NCI-H2196 (cell line): ENCODE measurements around the gene SLC50A1.

ENCODE experiments used
- DNase-seq: peaks from one replicate; lab custom pipeline; 2025; ENCODE audit not compliant: unreplicated experiment; lab: John Stamatoyannopoulos, UW

SLC50A1 gene

DNA sequence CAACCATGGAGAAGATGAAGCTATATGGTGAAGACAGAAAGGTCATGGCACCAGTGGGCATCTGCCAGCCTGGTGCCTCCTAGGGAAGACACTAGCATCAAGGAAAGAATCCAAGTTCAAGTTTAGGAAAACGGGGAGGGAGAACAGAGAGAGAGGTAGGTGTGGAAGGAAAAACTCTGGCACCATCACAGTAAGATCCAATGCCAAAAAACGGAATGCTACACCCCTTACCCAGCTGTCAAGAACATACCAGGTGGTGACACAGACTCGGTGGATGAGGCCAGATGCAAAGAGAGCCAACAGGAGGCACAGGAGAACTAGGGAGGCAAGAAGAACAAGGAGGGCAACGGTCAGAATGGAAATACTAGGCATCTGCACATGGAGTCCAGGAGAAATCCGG is 33.9 kb downstream of the SLC50A1 start:
- DNase-seq: no peak

GRCh38 chr1:155170101-155170785 is 34.6 kb downstream of the SLC50A1 start:
- DNase-seq: no peak

DNA sequence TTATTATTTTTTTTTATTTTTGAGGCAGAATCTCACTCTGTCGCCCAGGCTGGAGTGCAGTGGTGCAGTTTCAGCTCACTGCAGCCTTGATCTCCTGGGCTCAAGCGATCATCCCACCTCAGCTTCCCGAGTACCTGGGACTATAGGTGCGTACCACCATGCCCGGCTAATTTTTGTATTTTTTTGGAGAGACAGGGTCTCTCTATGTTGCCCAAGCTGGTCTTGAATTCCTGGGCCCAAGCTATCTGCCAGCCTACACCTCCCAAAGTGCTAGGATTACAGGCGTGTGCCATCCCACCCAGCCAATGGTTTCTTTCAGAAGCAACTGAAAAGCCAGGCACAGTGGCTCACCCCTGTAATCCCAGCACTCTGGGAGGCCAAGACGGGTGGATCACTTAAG is 35.2 kb downstream of the SLC50A1 start:
- DNase-seq: no peak

GRCh38 chr1:155171836-155172731 is 36.4 kb downstream of the SLC50A1 start:
- no peak for DNase-seq

DNA sequence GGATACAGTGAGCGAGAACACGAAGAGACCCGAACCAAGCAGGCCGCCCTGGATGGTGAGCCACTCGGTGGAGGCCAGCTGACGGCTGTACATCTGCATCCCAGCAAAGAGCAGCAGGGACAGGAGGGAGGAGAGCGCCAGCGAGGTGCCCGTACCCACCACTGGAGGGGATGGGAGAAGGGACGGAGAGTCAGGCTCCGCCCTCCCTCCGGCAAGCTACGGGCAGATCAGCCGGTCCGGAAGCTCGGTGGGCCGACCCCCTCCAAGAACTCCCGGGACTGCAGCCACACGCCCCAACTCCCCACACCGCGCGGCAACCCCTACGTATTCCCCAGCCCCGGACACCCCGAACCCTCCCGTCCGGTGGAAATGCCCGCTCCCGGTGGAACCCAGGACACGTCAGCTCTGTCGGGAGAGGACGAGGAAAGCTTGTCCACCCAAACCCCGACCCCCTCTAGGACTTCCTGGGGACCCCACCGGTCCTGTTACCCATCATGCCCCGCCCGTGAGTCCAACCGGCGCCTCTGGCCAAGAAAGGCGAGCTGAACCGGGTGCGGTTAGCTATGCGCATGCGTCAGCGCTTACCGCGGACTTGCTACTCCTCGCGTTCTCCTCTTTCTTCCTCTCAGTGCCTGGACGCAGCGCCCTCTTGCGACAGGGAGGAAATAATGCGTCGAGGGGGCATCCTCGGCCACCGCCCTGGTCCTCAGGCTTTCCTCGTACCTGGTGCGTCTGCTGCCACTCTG is 37.3 kb downstream of the SLC50A1 start, which contains the start of gene KRTCAP2:
Gene KRTCAP2, minus strand, starts transcription at position 573 of the 746 bp plus-strand sequence. Its CDS starts 80 bp downstream, at position 493.
- DNase-seq: peak; percentile 96

DNA sequence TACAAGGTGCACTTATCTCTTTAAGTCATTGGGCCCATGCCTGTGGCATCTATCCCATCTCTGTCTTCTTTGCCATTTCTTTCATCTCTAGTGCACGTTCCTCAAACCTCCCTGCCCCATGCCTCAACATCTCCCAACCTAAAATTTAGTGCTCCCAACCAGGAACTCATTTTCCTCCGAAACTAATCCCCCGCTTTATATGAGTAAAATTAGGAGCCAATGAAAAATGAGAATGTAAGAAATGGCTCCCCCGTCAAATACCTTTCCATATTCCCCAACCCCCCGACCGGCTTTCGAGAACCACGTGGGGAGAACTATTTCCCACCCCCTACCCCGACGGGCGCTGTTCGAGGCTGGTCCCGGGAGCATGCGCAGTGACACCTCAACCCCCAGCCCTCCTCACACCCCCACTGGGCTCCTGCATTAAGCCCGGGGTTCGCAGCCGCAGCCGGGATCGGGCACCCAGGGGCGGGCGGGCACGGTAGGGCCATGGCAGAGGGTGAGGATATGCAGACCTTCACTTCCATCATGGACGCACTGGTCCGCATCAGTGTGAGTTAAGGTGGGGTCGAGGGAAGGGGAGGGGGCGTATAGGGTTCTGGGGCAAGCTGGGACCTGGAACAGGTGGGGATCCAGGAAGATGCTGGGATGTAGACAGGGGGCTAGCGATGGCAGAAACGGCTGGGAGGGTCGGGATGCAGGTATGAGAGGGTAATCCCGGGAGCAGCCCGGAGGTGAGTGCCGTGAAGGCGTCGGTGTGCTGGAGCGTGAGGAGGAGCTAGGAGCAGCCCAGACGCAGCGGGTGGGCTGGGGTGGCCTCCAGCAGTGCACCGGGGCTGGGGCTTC is 38.0 kb downstream of the SLC50A1 start, which contains the start of gene TRIM46:
Gene TRIM46, plus strand, starts transcription at position 372 of the 846 bp plus-strand sequence. Its CDS starts 118 bp downstream, at position 490.
- peak; percentile 66 for DNase-seq

GRCh38 chr1:155174324-155175280 is 39.0 kb downstream of the SLC50A1 start:
- DNase-seq: peak; percentile 61

GRCh38 chr1:155175281-155175926 is 39.8 kb downstream of the SLC50A1 start:
- no peak for DNase-seq

DNA sequence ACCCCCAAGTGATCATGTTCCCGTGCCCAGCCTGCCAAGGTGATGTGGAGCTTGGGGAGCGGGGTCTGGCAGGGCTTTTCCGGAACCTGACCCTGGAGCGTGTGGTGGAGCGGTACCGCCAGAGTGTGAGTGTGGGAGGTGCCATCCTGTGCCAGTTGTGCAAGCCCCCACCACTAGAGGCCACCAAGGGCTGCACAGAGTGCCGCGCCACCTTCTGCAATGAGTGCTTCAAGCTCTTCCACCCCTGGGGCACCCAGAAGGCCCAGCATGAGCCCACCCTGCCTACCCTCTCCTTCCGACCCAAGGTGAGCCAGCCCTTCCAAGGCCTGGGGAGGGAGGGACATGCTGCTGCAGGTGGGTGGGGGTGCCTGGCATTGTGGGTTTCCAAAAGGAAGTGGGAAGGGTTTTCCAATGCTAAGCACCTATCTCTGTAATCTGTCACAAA is 40.3 kb downstream of the SLC50A1 start:
- DNase-seq: no peak

- DNase-seq: peak; percentile 88
These were observed 41.0 kb downstream of the SLC50A1 start for GRCh38 chr1:155176544-155177071.

DNA sequence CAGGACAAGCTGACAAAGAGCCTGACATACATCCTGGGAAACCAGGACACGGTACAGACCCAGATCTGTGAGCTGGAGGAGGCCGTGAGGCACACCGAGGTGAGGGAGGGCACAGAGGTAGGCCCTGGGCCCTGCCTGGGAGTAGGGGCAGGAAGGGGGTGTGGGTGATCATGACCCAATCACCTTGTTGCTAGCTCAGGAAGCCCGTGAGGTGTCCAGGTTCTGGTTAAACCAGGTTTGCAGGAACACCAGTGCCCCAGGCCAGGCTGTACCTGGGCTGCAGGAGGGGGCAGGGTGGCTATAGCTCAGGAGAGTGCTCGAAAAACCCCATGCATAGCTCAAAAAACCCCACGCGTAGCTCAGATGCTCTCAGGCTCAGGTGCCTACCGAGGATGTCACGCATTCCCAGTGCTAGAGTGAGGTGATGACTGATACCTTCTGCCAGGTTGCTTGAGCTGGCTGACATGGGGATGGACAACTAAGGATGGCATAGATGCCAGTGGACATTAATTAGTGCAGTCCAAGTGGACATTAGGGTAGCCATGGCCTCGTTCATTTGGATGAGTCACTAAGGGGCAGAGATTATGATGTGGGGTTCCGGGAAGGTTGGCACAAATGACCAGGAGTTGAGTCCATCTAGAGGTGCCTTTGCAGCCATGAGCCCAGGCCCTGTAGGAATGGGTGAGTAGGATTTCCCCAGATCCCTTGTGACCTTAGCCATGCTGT is 41.7 kb downstream of the SLC50A1 start:
- no peak for DNase-seq

GRCh38 chr1:155177918-155178281 is 42.2 kb downstream of the SLC50A1 start:
- no peak for DNase-seq

- no peak for DNase-seq
These were observed 42.9 kb downstream of the SLC50A1 start for GRCh38 chr1:155178441-155179111.

- no peak for DNase-seq
These were observed 43.7 kb downstream of the SLC50A1 start for GRCh38 chr1:155179112-155180031.

DNA sequence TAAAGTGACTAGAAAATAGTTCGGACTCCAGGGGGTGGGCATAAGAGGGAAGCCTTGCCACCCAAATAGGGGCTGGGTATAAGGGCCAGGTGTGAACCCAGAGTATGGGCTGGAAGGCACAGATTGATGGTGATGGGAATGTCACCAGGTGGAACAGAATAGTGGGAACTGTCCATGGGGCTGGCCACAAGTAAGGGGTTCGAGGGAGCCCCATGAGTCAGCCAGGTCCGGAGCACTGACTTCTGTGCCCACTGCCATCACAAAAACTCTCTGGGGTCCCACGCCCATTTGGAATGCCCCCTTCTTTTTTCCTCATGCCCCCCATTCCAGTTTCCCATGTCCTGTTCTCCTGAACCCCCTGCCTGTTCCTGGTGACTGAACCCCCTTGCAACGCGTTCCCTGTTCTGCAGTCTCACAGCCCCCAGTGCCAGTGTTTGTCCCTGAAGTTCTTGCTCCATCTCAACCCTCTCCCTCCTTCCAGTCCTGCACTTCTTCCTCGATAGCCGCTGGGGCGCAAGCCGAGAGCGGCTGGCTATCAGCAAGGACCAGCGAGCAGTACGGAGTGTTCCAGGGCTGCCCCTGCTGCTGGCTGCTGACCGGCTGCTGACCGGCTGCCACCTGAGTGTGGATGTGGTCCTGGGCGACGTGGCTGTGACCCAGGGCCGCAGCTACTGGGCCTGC is 45.9 kb downstream of the SLC50A1 start:
- DNase-seq: no peak
